Testis (tissue), 2 donors: ENCODE measurements around the gene CD164.

Experiments used
- POLR2A ChIP-seq: fragments of 450-650 bp; IDR thresholded peaks from one replicate; pipeline ENCODE4 v1.6.1; 2017; ENCODE audit warnings: antibody characterized with exemption, mild to moderate bottlenecking, moderate library complexity
- TF ChIP-seq, protein P1 (sequence below), 3 experiments: fragments of 450-650 bp in 2 of 3; fragments of 200-600 bp in 1 of 3; sonication (generic) in 1 of 3; IDR thresholded peaks; one replicate each; pipeline ENCODE4 v1.5.1; 2016 to 2019; ENCODE audit warnings: antibody characterized with exemption in 3 of 3, mild to moderate bottlenecking in 2 of 3, moderate library complexity in 1 of 3

DNA sequence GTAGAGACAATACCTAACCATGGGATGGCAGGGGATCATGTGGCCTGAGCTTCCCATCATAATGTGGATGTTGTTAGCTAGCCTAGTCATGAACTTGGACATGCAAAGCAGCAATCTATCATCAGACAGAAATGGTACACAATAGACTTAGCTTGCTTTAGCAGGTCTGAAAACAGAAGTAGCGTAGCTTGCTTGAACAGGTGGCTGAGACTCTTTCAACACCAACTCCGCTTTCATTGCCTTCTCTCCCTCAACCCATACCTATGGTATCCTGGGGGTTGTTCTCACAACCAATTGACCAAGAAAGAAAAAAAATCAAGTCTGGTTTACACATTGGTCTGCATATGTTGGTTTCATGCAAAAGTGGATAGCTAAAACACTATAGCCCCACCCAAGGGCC, 23.0 kb downstream of the CD164 start:
- TF ChIP-seq, protein P1, sequence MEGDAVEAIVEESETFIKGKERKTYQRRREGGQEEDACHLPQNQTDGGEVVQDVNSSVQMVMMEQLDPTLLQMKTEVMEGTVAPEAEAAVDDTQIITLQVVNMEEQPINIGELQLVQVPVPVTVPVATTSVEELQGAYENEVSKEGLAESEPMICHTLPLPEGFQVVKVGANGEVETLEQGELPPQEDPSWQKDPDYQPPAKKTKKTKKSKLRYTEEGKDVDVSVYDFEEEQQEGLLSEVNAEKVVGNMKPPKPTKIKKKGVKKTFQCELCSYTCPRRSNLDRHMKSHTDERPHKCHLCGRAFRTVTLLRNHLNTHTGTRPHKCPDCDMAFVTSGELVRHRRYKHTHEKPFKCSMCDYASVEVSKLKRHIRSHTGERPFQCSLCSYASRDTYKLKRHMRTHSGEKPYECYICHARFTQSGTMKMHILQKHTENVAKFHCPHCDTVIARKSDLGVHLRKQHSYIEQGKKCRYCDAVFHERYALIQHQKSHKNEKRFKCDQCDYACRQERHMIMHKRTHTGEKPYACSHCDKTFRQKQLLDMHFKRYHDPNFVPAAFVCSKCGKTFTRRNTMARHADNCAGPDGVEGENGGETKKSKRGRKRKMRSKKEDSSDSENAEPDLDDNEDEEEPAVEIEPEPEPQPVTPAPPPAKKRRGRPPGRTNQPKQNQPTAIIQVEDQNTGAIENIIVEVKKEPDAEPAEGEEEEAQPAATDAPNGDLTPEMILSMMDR (IDR thresholded peaks at IDR 0.05) = no peak
- no peak for TF ChIP-seq POLR2A
